NCI-H774 (cell line): ENCODE results near the gene MGAT5B.

Source experiments
- DNase-seq: peaks from one replicate; lab custom pipeline; 2025; lab: John Stamatoyannopoulos, UW

The MGAT5B gene

GRCh38 chr17:76927577-76927976 lies 59.4 kb downstream of the MGAT5B start:
- no peak for DNase-seq

- no peak for DNase-seq
Observed at GRCh38 chr17:76927982-76928381, 59.8 kb downstream of the MGAT5B start.

- DNase-seq = no peak
Observed at GRCh38 chr17:76929148-76929547, 60.9 kb downstream of the MGAT5B start.

GRCh38 chr17:76929601-76930000 lies 61.4 kb downstream of the MGAT5B start:
- no peak for DNase-seq

GRCh38 chr17:76930107-76930506 lies 61.9 kb downstream of the MGAT5B start:
- no peak for DNase-seq

GRCh38 chr17:76932402-76933333 lies 64.5 kb downstream of the MGAT5B start:
- no peak for DNase-seq

GRCh38 chr17:76934561-76935320 lies 66.5 kb downstream of the MGAT5B start:
- no peak for DNase-seq

GRCh38 chr17:76935331-76935730 lies 67.1 kb downstream of the MGAT5B start:
- DNase-seq = no peak

- DNase-seq = no peak
Observed at GRCh38 chr17:76937238-76937637, 69.0 kb downstream of the MGAT5B start.

- DNase-seq = no peak
Observed at GRCh38 chr17:76938009-76938408, 69.8 kb downstream of the MGAT5B start.

GRCh38 chr17:76940295-76940694 lies 72.1 kb downstream of the MGAT5B start:
- DNase-seq = no peak

GRCh38 chr17:76940738-76941350 lies 72.6 kb downstream of the MGAT5B start:
- no peak for DNase-seq

GRCh38 chr17:76943202-76943601 lies 75.0 kb downstream of the MGAT5B start:
- DNase-seq = no peak

- DNase-seq = peak; percentile 86
Observed at GRCh38 chr17:76943781-76944213, 75.6 kb downstream of the MGAT5B start.

- DNase-seq = no peak
Observed at GRCh38 chr17:76944477-76944876, 76.3 kb downstream of the MGAT5B start.

GRCh38 chr17:76946111-76946771 lies 78.0 kb downstream of the MGAT5B start:
- no peak for DNase-seq

GRCh38 chr17:76946772-76947135 lies 78.5 kb downstream of the MGAT5B start:
- DNase-seq = no peak

GRCh38 chr17:76947309-76947708 lies 79.1 kb downstream of the MGAT5B start:
- no peak for DNase-seq

- DNase-seq = no peak
Observed at GRCh38 chr17:76947771-76948170, 79.6 kb downstream of the MGAT5B start.

- DNase-seq = no peak
Observed at GRCh38 chr17:76948301-76948700, 80.1 kb downstream of the MGAT5B start.

GRCh38 chr17:76948726-76949342 lies 80.6 kb downstream of the MGAT5B start:
- no peak for DNase-seq
